ENCODE measurements around the gene PCDHB7.
A peak's percentile ranks its signal among the peaks of the same experiment; 100 is the strongest.
"Not testable (repeated sequence)": the region's sequence is repeated elsewhere in the genome, so short reads cannot be mapped to it uniquely, and the experiment has no call there.

The PCDHB7 gene

GRCh38 chr5:141172381-141173204, at the start of gene PCDHB7:
Gene PCDHB7 (plus strand): TSS chr5:141172644. CDS start chr5:141172836, 192 bp downstream.
- DNase-seq: peak; percentile 3

DNA sequence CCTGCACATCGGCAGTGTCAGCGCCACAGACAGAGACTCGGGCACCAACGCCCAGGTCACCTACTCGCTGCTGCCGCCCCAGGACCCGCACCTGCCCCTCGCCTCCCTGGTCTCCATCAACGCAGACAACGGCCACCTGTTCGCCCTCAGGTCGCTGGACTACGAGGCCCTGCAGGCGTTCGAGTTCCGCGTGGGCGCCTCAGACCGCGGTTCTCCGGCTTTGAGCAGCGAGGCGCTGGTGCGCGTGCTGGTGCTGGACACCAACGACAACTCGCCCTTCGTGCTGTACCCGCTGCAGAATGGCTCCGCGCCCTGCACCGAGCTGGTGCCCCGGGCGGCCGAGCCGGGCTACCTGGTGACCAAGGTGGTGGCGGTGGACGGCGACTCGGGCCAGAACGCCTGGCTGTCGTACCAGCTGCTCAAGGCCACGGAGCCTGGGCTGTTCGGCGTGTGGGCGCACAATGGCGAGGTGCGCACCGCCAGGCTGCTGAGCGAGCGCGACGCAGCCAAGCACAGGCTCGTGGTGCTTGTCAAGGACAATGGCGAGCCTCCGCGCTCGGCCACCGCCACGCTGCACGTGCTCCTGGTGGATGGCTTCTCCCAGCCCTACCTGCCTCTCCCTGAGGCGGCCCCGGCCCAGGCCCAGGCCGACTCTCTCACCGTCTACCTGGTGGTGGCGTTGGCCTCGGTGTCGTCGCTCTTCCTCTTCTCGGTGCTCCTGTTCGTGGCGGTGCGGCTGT, 48.9 kb upstream of the PCDHB7 start:
- not testable (repeated sequence) for DNase-seq

- no peak for DNase-seq
Measured at GRCh38 chr5:141127305-141127704, 45.1 kb upstream of the PCDHB7 start.

DNA sequence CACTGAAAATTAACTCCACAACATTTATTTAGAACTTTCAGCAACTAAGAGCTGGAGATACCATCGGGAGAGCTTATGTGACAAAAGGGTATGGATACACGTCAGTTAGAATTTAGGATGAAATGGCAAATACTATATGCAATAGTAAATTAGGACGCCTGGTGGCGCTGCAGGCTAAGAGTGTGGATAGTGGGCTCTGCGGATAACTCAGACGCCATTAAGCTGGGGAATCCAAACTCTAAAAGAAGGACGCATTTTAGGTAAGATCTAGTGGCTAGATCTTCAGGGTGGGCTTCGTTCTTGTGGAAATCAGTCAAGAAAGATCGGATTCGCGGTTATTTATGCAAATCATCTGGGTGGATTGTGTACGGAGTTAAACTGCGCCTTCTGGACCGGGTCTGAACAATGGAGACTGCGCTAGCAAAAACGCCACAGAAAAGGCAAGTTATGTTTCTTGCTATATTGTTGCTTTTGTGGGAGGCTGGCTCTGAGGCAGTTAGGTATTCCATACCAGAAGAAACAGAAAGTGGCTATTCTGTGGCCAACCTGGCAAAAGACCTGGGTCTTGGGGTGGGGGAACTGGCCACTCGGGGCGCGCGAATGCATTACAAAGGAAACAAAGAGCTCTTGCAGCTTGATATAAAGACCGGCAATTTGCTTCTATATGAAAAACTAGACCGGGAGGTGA, 37.3 kb upstream of the PCDHB7 start, which contains the start of gene PCDHB5:
Gene PCDHB5 (plus strand): TSS at position 177 of the 688 bp plus-strand sequence. CDS start 229 bp downstream, at position 406.
- DNase-seq: peak; percentile 5

DNA sequence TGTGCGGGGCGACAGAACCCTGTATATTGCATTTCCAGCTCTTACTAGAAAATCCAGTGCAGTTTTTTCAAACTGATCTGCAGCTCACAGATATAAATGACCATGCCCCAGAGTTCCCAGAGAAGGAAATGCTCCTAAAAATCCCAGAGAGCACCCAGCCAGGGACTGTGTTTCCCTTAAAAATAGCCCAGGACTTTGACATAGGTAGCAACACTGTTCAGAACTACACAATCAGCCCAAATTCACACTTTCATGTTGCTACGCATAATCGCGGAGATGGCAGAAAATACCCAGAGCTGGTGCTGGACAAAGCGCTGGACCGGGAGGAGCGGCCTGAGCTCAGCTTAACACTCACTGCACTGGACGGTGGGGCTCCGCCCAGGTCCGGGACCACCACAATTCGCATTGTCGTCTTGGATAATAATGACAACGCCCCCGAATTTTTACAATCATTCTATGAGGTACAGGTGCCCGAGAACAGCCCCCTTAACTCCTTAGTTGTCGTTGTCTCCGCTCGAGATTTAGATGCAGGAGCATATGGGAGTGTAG, 36.7 kb upstream of the PCDHB7 start:
- DNase-seq: no peak

DNA sequence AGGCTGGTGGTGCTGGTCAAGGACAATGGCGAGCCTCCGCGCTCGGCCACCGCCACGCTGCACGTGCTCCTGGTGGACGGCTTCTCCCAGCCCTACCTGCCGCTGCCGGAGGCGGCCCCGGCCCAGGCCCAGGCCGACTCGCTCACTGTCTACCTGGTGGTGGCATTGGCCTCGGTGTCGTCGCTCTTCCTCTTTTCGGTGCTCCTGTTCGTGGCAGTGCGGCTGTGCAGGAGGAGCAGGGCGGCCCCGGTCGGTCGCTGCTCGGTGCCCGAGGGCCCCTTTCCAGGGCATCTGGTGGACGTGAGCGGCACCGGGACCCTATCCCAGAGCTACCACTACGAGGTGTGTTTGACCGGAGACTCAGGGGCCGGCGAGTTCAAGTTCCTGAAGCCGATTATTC, 35.1 kb upstream of the PCDHB7 start:
- not testable (repeated sequence) for DNase-seq

- peak; percentile 1 for DNase-seq
Measured at GRCh38 chr5:141149812-141150211, 22.6 kb upstream of the PCDHB7 start, which contains the start of gene PCDHB6. Gene PCDHB6 (plus strand): TSS chr5:141150057. CDS start chr5:141150258, 201 bp downstream.

DNA sequence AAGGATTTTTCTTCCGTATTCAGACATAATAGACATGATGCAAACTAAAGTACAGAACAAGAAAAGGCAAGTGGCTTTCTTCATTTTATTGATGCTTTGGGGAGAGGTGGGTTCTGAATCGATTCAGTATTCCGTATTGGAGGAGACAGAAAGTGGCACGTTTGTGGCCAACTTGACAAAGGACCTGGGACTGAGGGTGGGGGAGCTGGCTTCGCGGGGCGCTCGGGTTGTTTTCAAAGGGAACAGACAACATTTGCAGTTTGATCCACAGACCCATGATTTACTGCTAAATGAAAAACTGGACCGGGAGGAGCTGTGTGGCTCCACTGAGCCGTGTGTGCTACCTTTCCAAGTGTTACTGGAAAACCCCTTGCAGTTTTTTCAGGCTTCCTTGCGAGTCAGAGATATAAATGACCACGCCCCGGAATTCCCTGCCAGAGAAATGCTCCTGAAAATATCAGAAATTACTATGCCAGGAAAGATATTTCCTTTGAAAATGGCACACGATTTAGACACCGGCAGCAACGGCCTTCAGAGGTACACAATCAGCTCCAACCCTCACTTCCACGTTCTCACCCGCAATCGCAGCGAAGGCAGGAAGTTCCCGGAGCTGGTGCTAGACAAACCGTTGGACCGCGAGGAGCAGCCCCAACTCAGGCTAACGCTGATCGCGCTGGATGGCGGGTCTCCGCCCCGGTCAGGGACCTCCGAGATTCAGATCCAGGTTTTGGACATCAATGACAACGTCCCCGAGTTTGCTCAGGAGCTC, 22.0 kb upstream of the PCDHB7 start:
- no peak for DNase-seq

DNA sequence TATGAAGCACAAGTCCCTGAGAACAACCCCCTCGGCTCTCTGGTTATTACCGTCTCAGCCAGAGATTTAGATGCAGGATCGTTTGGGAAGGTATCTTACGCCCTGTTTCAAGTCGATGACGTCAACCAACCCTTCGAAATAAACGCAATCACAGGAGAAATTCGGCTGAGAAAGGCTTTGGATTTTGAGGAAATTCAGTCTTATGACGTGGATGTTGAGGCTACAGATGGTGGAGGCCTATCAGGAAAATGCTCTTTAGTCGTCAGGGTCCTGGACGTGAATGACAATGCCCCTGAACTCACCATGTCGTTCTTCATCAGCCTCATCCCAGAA, 21.5 kb upstream of the PCDHB7 start:
- DNase-seq: no peak

DNA sequence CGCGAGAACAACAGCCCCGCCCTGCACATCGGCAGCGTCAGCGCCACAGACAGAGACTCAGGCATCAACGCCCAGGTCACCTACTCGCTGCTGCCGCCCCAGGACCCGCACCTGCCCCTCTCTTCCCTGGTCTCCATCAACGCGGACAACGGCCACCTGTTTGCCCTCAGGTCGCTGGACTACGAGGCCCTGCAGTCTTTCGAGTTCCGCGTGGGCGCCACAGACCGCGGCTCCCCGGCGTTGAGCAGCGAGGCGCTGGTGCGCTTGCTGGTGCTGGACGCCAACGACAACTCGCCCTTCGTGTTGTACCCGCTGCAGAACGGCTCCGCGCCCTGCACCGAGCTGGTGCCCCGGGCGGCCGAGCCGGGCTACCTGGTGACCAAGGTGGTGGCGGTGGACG, 20.8 kb upstream of the PCDHB7 start:
- not testable (repeated sequence) for DNase-seq

- not testable (repeated sequence) for DNase-seq
Measured at GRCh38 chr5:141152096-141152495, 20.3 kb upstream of the PCDHB7 start.

DNA sequence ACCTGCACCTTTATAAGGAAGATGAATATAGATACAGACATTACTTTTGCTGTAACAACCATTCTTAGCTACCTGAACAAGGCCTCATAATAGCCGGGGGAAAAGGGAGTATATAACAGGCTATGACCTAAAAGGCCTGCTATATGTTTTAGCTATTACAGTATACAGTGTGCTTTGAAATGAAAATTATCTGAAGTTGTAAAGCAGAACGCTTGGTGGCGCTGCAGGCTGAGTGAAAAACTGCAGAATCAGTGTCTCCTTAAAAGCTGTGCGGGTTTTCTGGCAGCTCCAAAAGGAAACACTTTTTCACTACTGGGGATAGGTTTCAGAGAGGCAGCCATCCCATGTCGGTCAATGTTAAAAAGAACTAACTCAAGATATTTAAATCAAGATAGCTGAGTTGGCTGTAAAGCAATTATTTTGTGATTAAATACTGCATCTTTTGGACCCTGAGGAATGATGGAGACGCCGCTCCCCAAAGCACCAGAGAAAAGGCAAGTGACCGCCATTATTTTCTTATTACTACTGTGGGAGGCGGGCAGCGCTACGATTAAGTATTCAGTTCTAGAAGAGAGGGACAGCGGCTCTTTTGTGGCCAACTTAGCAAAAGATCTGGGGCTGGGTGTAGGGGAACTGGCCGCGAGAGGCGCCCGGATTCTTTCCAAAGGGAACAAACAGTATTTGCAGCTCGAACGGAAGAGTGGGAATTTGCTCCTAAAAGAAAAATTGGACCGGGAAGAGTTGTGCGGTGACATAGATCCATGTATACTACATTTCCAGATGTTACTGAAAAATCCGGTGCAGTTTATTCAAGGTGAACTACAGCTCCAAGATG, 16.7 kb upstream of the PCDHB7 start:
- DNase-seq: no peak

GRCh38 chr5:141157356-141157755, 15.1 kb upstream of the PCDHB7 start:
- DNase-seq: not testable (repeated sequence)

- not testable (repeated sequence) for DNase-seq
Measured at GRCh38 chr5:141157901-141158300, 14.5 kb upstream of the PCDHB7 start.

DNA sequence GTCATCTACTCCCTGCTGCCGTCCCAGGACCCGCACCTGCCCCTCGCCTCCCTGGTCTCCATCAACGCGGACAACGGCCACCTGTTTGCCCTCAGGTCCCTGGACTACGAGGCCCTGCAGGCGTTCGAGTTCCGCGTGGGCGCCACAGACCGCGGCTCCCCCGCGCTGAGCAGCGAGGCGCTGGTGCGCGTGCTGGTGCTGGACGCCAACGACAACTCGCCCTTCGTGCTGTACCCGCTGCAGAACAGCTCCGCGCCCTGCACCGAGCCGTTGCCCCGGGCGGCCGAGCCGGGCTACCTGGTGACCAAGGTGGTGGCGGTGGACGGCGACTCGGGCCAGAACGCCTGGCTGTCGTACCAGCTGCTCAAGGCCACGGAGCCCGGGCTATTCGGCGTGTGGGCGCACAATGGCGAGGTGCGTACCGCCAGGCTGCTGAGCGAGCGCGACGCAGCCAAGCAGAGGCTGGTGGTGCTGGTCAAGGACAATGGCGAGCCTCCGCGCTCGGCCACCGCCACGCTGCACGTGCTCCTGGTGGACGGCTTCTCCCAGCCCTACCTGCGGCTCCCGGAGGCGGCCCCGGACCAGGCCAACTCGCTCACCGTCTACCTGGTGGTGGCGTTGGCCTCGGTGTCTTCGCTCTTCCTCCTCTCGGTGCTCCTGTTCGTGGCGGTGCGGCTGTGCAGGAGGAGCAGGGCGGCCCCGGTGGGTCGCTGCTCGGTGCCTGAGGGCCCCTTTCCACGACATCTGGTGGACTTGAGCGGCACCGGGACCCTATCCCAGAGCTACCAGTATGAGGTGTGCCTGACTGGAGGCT, 2.1 kb downstream of the PCDHB7 start:
- not testable (repeated sequence) for DNase-seq

DNA sequence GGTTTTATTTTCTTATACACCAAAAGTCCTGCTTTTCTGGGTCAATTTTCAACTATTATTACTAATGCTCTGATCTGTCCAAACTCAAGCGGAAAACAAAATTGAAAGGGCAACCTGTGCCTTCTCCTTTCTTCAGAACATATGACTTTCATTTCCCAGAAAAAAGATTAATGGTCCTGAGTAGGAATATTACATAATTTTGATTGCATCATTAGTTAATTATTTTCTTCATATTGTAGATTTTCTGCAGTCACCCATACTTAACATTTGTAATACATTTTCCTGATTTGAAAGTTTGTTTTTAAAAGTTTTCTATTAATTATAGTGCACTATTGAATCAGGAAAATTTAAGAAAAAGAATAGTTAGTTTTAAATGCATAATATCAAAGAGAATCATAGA, 3.5 kb downstream of the PCDHB7 start:
- DNase-seq: no peak

- DNase-seq: not testable (repeated sequence)
Measured at GRCh38 chr5:141177577-141178191, 5.2 kb downstream of the PCDHB7 start, which contains the start of gene PCDHB8. Gene PCDHB8 (plus strand): TSS chr5:141177790. CDS start chr5:141178035, 245 bp downstream.

- DNase-seq: not testable (repeated sequence)
Measured at GRCh38 chr5:141179371-141179770, 6.9 kb downstream of the PCDHB7 start.

DNA sequence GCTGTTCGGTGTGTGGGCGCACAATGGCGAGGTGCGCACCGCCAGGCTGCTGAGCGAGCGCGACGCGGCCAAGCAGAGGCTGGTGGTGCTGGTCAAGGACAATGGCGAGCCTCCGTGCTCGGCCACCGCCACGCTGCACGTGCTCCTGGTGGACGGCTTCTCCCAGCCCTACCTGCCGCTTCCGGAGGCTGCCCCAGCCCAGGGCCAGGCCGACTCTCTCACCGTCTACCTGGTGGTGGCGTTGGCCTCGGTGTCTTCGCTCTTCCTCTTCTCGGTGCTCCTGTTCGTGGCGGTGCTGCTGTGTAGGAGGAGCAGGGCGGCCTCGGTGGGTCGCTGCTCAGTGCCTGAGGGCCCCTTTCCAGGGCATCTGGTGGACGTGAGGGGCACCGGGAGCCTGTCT, 7.4 kb downstream of the PCDHB7 start:
- DNase-seq: not testable (repeated sequence)

GRCh38 chr5:141180313-141180712, 7.9 kb downstream of the PCDHB7 start:
- DNase-seq: no peak

Measured in activated CD4-positive, alpha-beta T cell treated with anti-CD3 and anti-CD28 coated beads, Interleukin-10, Interleukin-2, amounts not matched to agents 100 ng/mL and 50 ng/mL, durations not matched to agents 16 hours and 8 hours (primary cell).